SJSA1 (cell line): ENCODE data around the gene KCNK3. TPM values are rescaled to one million over a fixed set of nuclear protein-coding genes. Genes with fewer than 3 reads are reported as not detected.
"Not testable (repeated sequence)": the region's sequence is repeated elsewhere in the genome, so short reads cannot be mapped to it uniquely, and the experiment has no call there.

ENCODE experiments used
- DNase-seq, 2 experiments: peaks; one replicate each; pipeline ENCODE4 v3.0.0-alpha.2; 2015 to 2020; ENCODE audit warnings: low spot score in 2 of 2, low read depth in 1 of 2
- H3K27ac ChIP-seq: fragments of 250-450 bp; sonication (Bioruptor Pico); 2 replicates; pipeline ENCODE4 v1.5.1; 2020; ENCODE audit warnings: mild to moderate bottlenecking, moderate library complexity
- H3K27me3 ChIP-seq: fragments of 250-450 bp; sonication (Bioruptor Pico); replicated peaks from 2 replicates; pipeline ENCODE4 v1.5.1; 2020; ENCODE audit warnings: mild to moderate bottlenecking, moderate library complexity
- H3K36me3 ChIP-seq: fragments of 250-450 bp; sonication (Bioruptor Pico); 2 replicates; pipeline ENCODE4 v1.5.1; 2020; ENCODE audit warnings: mild to moderate bottlenecking
- H3K4me1 ChIP-seq: fragments of 250-450 bp; sonication (Bioruptor Pico); replicated peaks from 2 replicates; pipeline ENCODE4 v1.6.1; 2021; ENCODE audit warnings: mild to moderate bottlenecking
- H3K4me3 ChIP-seq: fragments of 250-450 bp; sonication (Bioruptor Pico); 2 replicates; pipeline ENCODE4 v1.5.1; 2020; ENCODE audit warnings: mild to moderate bottlenecking
- H3K9me3 ChIP-seq: fragments of 250-450 bp; sonication (Bioruptor Pico); replicated peaks from 2 replicates; pipeline ENCODE4 v1.5.1; 2020; ENCODE audit warnings: mild to moderate bottlenecking
- total RNA-seq: library from RNA; depleted of rRNA; stranded (reverse); fragments of >200 nt; shearing (Covaris generic); gene quantifications from 2 replicates; pipeline ENCODE4 v1.2.3, GENCODE V29; 2014

The KCNK3 gene
- total RNA-seq, 1 experiment from 2014 or later = not detected

DNA sequence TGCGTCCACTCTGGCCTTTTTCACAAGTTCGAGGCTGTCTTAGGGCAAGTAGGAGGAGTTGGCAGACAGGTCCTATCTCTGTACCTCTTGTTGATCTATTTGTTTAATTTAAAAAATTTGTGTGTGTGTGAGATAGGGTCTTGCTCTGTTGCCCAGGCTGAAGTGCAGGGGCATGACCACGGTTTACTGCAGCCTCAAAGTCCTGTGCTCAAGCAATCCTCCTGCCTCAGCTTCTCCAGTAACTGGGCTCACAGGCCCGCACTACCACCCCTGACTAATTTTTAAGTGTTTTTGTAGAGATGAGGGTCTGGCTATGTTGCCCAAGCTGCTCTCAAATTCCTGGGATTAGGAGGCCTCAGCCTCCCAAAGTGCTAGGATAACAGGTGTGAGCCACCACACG lies 67.3 kb downstream of the KCNK3 start:
- H3K27ac ChIP-seq = no peak overlapping the region

DNA sequence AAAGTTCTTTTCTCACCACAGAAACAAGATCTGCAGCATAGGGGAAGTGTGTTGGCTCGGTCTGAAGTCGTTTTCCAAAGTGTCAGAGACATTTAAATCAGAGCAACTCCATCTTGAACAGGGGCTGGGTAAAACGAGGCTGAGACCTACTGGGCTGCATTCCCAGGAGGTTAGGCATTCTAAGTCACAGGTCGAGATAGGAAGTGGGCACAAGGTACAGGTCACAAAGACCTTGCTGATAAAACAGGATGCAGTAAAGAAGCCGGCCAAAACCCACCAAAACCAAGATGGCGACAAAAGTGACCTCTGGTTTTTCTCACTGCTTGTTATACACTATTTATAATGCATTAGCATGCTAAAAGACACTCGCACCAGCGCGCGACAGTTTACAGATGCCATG lies 68.5 kb downstream of the KCNK3 start:
- peaks cover 19% of the 10 kb centered on the region for H3K36me3 ChIP-seq
- not testable (repeated sequence) for H3K4me3 ChIP-seq, H3K9me3 ChIP-seq, H3K27me3 ChIP-seq, DNase-seq, H3K27ac ChIP-seq
- H3K4me1 ChIP-seq = peaks cover 52% of the 10 kb centered on the region

More for the DNA sequence above, 67.3 kb downstream of the KCNK3 start:
- Histone ChIP-seq H3K27me3 (no peaks in the 10 kb centered on the region), H3K4me3 (no peak overlapping the region), H3K4me1 (peaks cover 41% of the 10 kb centered on the region), H3K9me3 (no peaks in the 10 kb centered on the region), H3K36me3 (peaks cover 8% of the 10 kb centered on the region)
- DNase-seq = no peak

DNA sequence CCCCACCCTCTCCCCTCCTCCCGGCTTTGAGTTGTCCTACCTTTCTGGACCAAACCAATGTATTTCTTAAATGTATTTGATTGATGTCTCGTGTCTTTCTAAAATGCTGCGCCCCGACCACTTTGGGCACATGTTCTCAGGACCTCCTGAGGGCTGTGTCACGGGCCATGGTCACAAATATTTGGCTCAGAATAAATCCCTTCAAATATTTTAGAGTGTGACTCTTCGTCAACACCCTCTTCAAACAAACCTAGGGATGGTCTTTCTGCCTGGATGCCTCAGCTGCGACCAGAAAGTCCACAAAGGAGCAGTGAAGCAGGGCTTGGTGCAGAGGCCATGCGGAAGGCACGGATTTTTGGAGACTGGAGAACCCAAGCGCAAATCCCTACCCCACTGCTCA lies 70.5 kb downstream of the KCNK3 start:
- no peak for DNase-seq
- H3K27ac ChIP-seq = no peak overlapping the region

DNA sequence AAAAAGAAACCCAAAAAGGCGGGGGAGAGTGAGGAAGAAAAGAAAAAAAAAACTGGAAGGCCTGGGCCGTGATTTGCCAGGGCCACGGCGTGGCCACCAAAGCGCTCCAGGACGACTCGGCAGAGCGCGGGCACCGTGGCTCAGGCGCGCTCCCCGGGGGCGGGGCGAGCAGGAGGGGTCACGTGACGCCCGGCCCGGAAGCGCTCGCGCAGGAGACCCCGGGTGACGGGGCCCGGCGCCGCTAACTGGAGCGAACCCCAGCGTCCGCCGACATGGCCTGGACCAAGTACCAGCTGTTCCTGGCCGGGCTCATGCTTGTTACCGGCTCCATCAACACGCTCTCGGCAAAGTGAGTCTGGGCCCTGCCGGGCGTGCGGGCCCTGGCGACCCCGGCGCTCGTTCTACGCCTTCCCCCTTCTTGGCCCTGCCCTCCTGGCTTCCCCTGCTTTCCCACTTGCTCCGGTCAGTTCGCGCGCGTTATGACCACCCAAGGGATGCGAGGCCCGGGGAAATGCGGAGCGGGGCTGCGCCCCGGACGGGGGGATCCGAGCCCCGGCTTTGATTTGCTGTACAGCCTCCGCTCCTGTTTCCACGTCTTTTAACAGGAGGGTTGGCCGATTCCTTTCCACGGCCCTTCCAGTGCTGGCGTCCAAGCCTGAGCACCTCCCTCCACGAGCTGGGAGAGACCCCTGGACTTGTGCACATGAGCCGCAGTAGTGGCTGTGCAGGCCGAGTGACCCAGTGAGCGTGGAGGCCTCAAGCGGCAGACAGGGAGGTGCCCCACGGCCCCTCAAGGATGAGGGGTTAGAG lies 71.8 kb downstream of the KCNK3 start, which contains the start of gene SLC35F6:
TSS of gene SLC35F6 (plus strand) at position 207 of the 810 bp plus-strand sequence. CDS start at position 273, 66 bp downstream.
- no peaks in the 10 kb centered on the region for H3K27me3 ChIP-seq

More for the DNA sequence above, 70.5 kb downstream of the KCNK3 start:
- H3K27me3 ChIP-seq = no peaks in the 10 kb centered on the region
- no peak overlapping the region for H3K4me3 ChIP-seq
- H3K9me3 ChIP-seq = no peaks in the 10 kb centered on the region
- peaks cover 34% of the 10 kb centered on the region for H3K4me1 ChIP-seq
- H3K36me3 ChIP-seq = peaks cover 35% of the 10 kb centered on the region

GRCh38 chr2:26764906-26765305 lies 72.4 kb downstream of the KCNK3 start:
- H3K4me3 ChIP-seq = peak overlapping the region; percentile 86
- no peaks in the 10 kb centered on the region for H3K27me3 ChIP-seq
- H3K4me1 ChIP-seq = peaks cover 29% of the 10 kb centered on the region
- no peaks in the 10 kb centered on the region for H3K9me3 ChIP-seq
- peak overlapping the region; percentile 83 for H3K27ac ChIP-seq
- peaks cover 51% of the 10 kb centered on the region for H3K36me3 ChIP-seq
- DNase-seq = no peak

More for the DNA sequence above, 71.8 kb downstream of the KCNK3 start, which contains the start of gene SLC35F6:
- peaks cover 28% of the 10 kb centered on the region for H3K4me1 ChIP-seq
- H3K36me3 ChIP-seq = peaks cover 45% of the 10 kb centered on the region
- H3K4me3 ChIP-seq = peak within 1 kb of the TSS; percentile 86
- no peaks in the 10 kb centered on the region for H3K9me3 ChIP-seq
- peak; percentile 80 to 85 for DNase-seq
- peak within 1 kb of the TSS; percentile 83 for H3K27ac ChIP-seq

DNA sequence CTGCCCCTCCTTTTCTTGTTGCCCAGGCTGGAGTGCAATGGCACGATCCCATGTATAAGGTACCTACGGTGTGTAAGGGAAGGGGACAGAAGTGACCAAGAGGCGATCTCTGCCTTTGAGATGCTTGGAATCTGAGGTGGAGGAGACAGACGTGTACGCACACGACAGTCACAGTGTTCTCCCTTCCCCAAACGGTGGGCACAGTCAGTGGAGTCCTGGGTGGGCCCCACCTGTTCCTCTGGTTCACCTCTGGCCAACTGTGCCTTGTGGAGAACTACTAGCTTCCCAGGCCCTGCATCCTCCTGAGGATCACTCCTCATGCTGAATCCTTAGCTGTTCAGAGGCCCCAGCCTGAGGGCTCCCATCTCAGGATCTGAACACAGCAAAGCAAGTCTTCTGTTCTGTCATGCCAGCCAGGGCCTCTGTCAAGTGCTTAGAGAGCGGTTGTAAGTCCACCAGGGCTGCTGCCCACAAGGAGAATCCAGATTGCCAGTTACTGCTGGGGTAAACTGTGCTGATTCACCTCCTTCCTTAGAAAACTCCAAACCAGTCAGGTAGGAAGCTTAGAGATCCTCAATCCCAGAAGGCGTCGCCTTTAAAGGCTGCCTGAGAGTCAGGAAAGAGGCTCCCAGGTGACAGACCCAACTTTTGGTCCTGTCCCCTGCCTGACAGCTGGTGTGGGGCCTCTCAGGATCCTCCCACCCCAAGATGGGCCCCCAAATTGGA lies 73.1 kb downstream of the KCNK3 start:
- H3K27ac ChIP-seq = peak overlapping the region; percentile 83; the same call in 1 of the 2 replicates

GRCh38 chr2:26767129-26767528 lies 74.6 kb downstream of the KCNK3 start:
- Histone ChIP-seq H3K36me3 (peaks cover 70% of the 10 kb centered on the region), H3K27me3 (no peaks in the 10 kb centered on the region), H3K27ac (no peak overlapping the region)

More for the DNA sequence above, 73.1 kb downstream of the KCNK3 start:
- peak overlapping the region; percentile 86 for H3K4me3 ChIP-seq
- no peaks in the 10 kb centered on the region for H3K27me3 ChIP-seq
- peaks cover 29% of the 10 kb centered on the region for H3K4me1 ChIP-seq
- H3K9me3 ChIP-seq = no peaks in the 10 kb centered on the region
- no peak for DNase-seq
- H3K36me3 ChIP-seq = peaks cover 58% of the 10 kb centered on the region

DNA sequence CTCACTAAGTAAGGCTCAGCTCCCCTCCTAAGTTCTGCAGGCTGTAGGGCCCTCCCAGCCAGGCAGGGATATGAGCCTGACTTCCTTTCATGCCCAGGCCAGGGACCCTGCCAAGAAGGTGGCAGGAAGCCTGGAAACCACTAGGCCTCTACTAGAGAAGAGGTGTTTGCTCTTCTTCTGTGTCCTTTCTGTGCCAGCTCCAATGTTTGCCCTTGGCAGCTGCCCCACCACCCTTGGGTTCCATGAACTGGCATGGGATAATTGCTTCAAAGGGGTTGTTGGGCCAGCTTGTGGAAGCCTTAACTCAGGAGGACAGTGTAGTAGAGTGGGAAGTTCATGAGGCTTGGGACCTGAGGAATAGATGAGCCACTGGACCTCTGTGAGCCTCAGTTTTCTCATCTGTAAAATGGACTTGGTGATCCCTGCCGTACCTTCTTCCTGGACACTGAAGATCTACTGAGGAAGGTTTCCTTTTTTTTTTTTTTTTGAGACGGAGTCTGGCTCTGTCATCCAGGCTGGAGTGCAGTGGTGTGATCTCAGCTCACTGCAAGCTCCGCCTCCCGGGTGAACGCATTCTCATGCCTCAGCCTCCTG lies 75.5 kb downstream of the KCNK3 start:
- Histone ChIP-seq H3K27me3 (no peaks in the 10 kb centered on the region), H3K4me1 (peaks cover 32% of the 10 kb centered on the region), H3K36me3 (peaks cover 77% of the 10 kb centered on the region), H3K4me3 (no peak overlapping the region), H3K9me3 (no peaks in the 10 kb centered on the region), H3K27ac (no peak overlapping the region)
- DNase-seq = no peak

More at GRCh38 chr2:26767129-26767528, 74.6 kb downstream of the KCNK3 start:
- DNase-seq = no peak
- Histone ChIP-seq H3K9me3 (no peaks in the 10 kb centered on the region), H3K4me3 (no peak overlapping the region), H3K4me1 (peaks cover 32% of the 10 kb centered on the region)

DNA sequence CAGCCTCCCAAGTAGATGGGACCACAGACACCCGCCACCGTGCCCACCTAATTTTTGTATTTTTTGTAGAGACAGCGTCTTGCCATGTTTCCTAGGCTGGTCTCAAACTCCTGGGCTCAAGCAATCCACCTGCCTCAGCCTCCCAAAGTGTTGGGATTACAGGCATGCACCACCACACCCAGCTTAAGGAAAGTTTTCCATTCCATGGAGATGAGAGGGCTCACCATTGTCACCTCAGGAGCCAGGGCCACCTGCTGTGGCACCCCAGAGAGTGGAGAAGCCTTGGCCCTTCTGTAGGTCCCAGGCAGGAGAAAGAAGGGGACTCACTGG lies 76.2 kb downstream of the KCNK3 start:
- Histone ChIP-seq H3K27ac (no peak overlapping the region), H3K4me1 (peaks cover 26% of the 10 kb centered on the region), H3K36me3 (peaks cover 79% of the 10 kb centered on the region), H3K27me3 (no peaks in the 10 kb centered on the region), H3K4me3 (no peak overlapping the region), H3K9me3 (no peaks in the 10 kb centered on the region)
- DNase-seq = no peak

- Histone ChIP-seq H3K36me3 (peaks cover 81% of the 10 kb centered on the region), H3K4me3 (no peak overlapping the region), H3K4me1 (peaks cover 24% of the 10 kb centered on the region), H3K9me3 (no peaks in the 10 kb centered on the region), H3K27ac (0 out of 2 replicates have a peak overlapping the region, but pooled peaks have one; percentile 9), H3K27me3 (no peaks in the 10 kb centered on the region)
- DNase-seq = peak; percentile 31 to 61
These were observed 76.7 kb downstream of the KCNK3 start for GRCh38 chr2:26769089-26769761.

GRCh38 chr2:26770986-26771586 lies 78.6 kb downstream of the KCNK3 start:
- Histone ChIP-seq H3K36me3 (peaks cover 81% of the 10 kb centered on the region), H3K9me3 (no peaks in the 10 kb centered on the region), H3K4me3 (no peak overlapping the region), H3K27me3 (no peaks in the 10 kb centered on the region), H3K4me1 (peaks cover 12% of the 10 kb centered on the region), H3K27ac (no peak overlapping the region)
- no peak for DNase-seq

GRCh38 chr2:26772064-26773001 lies 79.8 kb downstream of the KCNK3 start:
- H3K27me3 ChIP-seq = no peaks in the 10 kb centered on the region
- H3K9me3 ChIP-seq = no peaks in the 10 kb centered on the region
- H3K27ac ChIP-seq = no peak overlapping the region
- H3K4me3 ChIP-seq = no peak overlapping the region
- peaks cover 12% of the 10 kb centered on the region for H3K4me1 ChIP-seq
- H3K36me3 ChIP-seq = peaks cover 84% of the 10 kb centered on the region
- DNase-seq = no peak
